Activated gamma-delta T cell treated with Interleukin-2 at 50 U/mL for 16 hours (primary cell): ENCODE results near the gene PIK3R6.
"Not testable (repeated sequence)": the region's sequence is repeated elsewhere in the genome, so short reads cannot be mapped to it uniquely, and the experiment has no call there.

ENCODE experiments used
- DNase-seq: peaks from one replicate; pipeline ENCODE4 v3.0.0-alpha.2; 2020

The PIK3R6 gene

DNA sequence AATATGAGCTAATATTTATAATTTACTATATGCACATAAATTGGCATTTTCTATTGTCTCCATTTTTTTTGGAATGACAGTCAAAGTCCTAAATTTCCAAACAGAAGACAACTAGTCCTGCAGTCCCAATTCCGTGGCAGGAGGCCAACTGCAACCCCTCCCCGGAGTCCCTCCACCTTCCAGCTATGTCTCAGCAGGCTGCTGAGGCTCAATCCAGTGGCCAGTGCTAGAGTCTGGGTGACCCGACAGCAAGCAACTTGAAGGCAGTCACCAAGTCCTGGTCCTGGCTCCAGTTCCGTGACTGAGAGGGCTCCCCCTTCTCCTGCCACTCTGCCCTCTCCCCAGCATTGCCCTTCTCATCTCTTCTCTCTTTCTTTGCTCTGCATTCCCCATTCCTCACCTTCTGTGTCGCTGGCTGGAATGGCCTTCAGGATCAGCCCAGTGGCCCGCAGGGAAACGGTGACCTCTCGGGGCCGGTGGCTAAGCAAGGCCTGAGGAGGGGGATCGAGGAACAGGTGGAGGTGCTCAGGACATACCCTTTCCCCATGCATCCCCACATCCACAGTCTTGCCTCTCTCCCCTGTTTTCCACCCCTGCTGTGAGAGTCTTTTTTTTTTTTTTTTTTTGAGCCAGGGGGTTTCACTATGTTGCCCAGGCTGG is 45.9 kb downstream of the PIK3R6 start:
- no peak for DNase-seq

DNA sequence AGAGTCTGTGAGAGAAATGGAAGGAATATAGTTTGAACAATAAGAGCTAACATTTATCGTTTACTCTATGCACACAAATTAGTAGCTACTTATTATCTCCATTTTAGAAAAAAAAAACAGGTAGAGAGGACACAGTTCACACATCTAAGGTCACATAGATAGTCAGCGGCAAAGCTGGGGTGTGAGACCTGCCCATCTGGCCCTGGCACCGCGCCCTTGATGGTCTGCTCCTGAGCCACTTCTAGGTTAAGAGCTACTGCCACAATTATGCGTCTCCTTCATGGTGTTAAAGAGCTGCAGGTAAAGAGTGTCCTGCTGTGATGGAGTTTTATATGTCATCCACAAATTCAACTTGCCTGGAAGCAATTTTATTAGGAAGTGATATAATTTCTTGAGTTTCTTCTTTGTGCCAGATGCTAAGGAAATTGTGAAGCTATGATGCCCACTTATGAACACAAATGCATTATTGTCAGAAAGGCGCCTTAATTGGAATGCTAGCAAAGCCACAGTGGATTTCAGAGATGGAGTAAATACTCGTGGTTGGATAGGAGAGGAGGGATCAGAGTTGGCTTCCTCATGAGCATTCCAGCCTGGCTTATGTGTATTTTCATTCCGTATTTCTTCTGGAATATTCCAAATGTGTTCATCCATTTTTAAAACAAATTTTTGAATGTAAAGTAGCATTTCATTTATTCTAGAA is 47.0 kb downstream of the PIK3R6 start:
- no peak for DNase-seq

DNA sequence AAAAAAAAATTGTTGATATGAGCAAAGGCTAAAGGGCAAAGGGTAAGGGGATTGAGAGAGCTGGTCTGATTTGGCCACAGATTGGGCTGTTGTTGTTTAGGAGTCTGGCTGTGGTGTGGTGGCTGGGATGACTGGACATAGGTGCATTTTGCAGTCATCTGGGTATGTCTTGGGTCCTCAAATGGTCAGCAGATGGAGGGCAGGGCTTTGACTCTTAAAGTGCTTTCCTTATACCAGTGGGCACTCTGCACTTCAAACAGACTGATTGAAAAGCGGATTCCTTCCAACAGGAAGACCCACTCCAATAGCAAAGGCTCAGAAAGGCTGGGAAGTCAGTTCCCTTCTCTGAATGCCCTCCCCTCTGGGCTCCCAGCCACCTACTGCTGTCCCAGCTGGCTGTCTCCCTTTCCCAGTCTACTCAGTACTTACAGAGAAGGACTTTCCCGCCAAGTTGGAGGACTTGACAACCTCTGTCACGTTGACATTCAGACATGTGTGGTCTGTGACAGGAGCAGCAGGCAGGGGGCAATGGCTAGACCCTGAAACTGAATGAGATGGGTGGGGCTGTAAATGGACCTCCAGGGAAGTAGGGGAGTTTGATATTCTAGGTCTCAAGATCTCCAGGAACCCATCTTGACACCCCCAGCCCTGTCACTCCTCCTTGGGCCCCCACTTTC is 48.7 kb downstream of the PIK3R6 start:
- no peak for DNase-seq

DNA sequence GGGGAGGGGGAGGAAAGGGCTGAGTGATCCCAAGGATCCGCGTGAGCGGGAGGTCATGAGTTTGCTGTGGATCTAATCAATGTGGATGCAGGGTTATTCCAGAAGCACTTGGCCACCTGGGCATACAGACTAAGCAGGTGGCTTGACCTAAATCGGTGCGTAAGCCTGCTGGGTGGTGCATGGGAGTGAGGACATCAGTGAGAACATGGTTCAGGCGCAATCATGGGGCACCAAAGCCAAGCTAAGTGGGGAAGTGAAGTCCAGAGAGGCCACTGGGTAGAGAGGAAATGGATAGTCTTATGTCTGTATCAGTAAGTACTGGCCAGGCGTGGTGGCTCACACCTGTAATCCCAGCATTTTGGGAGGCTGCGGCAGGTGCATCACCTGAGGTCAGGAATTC is 49.4 kb downstream of the PIK3R6 start:
- no peak for DNase-seq

DNA sequence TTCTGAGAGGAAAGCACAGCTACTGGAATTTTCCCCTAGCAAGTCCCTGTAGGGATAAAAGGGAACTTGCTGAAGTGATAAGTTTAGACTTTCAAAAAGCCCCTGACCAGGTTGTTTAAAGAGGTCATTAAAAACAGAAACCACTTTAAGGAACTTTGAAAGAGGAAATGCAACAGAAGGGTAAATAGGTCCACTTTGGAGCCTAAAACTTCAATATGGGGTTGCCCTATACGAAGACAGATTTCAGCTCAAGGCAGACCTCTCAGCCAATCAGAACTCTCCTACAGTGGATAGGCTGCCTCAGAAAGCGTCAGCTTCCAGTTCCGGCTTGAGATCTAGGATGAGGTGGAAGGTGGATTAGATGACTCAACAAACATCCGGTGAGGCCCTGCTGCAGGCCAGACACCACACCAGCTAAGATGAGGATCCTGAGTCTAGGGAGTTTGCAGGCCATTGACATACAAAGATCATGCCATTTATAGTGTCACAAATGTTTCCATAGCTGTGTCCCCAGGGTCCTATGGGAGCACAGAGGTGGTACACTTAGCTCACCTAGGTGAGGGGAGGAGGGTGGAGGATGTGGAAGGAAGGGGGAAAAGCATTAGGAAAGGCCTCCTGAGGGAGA is 60.4 kb downstream of the PIK3R6 start:
- no peak for DNase-seq

DNA sequence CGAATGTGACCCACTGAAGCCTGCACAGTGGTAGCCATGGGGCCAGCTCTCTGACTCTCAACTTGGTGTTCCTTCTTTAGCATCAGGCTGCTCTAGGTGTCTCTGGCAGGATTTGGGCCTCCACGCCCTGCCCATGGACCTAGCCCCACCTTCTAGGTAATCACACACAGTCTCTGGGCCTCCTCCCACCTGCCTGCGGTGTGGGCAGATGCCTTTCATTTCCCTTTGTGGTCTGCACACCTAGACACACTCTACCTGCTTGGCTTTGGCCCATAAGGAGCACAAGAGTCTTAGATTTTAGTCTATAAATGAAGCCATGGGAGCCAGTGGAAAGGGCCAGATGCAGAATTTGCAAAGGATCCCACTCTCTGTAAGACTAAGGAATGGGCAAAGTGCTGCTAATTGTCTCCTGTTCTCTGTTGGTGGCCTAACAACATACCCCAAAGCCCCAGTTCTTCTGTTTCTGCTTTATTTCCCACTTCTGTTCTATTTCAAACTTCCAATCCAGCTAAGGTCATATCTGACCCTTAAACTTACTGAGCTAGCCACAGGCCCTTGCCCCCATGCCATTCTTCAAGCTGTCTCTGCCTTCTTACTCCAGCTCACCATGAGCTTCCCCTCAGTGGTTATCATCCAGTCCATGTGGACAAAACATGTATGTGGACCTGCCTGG is 61.1 kb downstream of the PIK3R6 start:
- DNase-seq, result no peak

DNA sequence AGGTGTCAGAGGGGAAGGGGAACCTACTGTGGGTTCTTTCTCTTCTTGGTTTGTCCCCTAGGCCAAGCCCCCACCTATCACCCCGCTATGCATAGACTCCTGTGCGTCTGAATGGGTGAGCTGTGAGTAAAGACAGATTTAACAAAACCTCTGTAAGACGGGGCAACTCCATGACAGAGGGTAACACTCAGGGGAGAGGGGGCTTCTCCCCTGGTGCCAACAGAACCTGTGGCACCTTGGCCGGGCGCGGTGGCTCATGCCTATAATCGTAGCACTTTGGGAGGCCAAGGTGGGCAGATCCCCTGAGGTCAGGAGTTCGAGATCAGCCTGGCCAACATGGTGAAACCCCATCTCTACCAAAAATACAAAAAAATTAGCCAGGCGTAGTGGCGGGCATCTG is 62.1 kb downstream of the PIK3R6 start:
- DNase-seq, result not testable (repeated sequence)

DNA sequence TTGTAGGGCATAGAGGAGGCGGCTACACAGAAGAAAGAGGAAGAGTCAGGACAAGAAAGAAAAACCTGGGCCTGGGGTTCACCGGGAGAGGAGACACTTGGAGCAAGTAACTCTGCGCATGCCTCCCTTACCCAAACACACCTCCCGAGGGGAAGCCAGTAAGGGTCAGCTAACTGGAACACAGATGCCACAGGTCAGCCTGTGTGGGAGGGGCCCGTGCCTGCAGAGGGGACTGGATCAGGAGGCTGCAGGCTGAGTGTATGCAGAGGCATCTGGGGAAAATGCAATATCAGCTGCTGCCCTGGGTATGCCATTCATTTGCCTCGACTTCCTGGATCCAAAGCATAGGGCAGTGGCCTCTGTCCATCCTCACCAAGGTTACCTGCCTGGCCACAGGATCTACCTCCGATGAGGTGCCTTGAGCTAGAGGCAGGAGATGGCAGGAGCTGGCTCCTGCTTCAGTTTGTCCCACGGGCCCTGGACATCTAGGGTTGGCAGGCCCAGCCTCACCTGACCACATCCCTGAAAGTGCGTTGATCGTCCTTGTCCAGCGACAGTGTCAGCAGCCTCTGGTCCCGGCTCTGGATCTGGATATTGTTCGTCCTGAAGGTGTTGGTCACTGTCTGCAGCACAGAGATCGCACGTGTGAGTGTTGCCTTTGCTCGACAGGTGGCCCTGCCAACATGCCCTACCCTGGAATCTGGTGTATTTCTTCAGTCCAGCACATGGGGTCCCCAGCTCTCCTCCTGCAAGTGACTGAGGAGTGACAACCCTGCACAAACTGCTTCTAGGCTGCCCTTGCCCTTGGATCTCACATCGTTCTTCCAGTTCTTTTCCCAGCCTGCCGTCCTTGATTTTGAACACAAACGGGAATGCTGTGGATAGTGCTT is 63.7 kb downstream of the PIK3R6 start:
- no peak for DNase-seq

DNA sequence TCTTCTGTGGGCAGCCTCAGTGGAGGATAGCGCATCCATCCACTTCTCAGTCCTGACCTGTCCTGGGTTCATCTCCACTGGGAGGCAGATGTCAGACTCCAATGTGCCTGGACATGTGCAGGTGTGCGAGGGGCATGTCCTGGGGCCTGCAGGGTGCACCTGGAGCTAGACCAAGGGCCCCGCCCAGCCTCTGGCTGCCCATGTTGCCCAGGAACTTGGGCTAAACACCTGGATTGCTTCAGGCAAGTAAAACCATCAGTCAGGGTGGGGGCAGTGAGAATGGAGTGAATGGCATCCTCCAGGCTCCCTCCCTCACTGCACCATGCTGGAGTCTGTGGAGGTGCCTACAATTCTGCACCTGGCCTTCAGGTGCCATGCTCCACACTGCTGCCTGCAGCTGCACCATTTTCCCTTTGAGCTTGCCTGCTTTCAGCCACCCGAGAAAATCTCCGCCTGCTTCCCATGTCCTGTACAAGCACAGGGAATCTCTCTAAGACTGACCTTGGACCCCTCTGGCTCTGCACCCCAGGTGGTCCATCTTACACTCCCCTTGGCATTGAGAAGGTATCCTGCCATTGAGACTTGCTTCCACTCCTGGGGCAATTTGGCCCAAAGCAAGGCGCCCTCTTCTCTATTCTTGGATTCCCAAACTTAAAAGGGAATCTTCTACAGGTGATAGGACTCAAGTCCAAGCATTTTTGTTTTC is 66.2 kb downstream of the PIK3R6 start:
- DNase-seq, result no peak

DNA sequence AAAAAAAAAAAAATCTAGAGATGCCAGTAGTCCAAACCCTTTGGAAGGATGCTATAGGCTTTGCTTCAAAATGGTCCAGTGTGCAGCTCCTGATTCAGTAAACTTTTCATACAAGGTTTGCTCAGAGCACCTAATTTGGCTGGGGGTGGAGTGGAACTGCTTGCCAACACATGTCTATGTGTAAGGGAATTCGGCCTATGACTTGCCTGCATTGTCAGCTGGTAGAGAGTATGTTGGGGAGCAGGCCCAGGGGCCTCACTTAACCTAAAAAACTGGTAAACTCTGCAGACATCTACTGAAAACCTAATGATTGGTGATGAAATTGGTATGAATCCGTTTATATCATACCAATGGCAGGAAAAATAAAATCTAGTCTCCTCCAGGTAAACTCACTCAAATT is 66.8 kb downstream of the PIK3R6 start:
- no peak for DNase-seq

DNA sequence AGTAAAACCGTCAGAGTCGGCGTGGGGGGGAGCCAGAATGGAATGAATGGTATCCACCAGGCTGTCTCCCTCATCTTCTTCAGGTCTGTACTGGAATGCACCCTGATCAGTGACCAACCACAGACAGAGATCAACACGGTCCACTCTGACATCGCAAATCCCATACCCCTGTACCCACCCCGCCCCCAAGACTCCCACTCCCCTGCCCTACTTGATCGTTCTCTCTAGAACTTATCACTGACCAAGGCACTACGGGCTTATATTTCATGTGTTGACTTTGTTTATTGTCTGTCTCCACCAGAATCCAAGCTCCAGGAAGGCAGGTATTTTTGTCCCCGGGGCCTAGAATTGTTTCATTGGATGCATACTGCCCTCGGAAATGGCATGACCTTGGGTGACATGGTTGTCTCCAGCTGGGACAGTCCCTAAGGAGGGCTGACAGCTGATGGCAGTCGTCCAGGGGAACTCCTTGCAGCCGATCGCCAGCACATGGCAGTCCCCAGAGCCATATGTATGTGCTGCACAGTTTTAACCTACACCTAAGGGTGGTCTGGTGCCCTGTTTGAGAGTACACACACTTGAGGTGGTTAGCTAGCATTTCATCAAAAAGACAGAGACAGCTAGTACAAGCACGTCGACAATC is 67.8 kb downstream of the PIK3R6 start:
- no peak for DNase-seq

DNA sequence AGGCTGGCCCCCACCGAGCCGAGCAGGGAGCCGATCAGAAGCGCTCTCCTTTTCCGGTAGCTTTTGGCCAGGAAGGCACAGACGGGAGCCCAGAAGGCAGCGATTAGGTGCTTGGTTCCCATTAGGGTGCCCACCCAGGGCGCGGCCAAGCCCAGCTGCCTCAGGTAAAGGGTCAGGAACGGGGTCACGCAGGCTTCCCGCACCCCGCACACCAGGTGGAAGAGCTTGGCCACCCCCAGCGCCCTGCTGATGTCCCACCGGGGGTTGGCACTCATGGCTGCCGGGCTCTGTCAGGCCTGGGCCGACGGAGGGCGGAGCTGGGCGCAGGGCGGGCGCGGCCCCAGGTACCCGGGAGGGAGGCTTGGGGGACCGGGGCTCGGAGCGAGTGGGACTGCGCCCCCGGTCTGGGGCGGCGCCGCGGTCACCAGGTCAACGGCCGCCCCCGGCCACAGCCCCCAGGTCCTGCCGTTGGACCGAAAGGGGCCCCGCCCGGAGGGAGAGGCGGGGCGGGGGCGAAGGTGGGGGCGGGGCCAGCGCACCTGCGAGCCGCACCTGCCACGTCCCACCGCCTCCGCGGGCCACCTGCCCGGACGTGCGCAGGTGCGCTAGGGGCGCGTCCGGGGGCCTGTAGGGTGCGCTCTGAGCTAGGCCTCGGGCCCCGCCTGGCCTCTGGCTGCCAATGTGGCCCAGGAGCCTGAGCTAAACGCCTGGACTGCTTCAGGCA is 68.5 kb downstream of the PIK3R6 start, which contains the start of gene MFSD6L:
MFSD6L (minus strand) TSS at position 520 of the 724 bp plus-strand sequence; CDS start at position 275, 245 bp downstream.
- DNase-seq, result no peak

DNA sequence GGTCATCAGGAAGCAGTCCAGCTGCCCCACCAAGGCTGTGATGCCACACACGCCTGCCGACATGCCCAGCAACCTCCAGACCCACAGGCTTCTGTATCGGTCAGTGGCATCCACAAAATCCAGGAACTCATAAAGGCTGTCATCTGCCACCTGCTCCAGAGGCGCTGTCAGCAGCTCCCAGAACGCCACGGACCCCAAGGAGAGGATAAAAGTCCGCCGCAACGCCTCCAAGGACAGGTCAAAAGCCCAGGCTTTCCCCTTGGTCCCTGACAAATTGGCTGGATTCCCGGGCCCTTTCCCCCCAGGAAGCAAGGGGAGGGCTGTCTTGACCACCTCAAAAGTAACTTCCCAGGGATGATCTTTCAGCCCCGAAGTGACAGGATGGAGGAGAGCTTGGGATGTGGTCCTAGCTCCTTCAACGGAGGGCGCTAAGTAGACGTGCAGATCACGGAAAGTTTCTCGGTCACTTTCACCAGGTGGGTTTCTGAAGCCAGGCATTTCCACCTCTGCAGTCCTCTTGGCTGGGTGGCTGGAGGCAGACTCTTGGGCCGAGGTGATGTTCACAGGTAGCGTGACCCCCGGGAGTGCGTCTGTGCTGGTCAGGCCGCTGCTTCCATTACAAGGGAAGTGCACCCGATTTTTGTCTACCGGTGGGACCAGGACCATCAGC is 69.2 kb downstream of the PIK3R6 start:
- DNase-seq, result no peak

DNA sequence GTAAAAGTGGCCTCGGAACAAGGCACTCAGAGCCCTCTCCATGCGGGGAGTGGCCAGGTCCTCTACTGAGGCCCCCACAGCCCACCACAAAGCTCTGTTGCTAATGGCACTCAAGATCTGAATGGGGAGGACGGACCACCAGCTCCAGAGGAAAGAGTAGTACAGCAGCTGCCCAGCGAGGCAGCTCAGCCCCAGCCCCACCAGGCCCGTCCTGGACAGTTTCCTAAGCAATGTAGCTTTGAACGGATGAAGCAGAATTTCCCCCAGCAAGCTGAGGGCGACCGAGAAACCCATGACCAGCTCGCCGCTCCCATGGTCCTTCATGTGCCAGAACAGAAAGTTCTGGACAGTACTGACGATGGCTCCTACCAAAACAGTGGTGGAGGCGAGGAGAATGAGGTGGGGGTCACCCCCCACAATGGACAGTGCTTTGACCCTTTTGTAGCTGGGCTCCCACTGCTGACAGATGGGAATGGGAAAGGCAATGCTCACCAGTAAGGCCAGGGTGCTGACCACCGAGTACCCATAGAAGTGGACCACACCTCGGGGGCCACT is 69.8 kb downstream of the PIK3R6 start:
- DNase-seq, result no peak

DNA sequence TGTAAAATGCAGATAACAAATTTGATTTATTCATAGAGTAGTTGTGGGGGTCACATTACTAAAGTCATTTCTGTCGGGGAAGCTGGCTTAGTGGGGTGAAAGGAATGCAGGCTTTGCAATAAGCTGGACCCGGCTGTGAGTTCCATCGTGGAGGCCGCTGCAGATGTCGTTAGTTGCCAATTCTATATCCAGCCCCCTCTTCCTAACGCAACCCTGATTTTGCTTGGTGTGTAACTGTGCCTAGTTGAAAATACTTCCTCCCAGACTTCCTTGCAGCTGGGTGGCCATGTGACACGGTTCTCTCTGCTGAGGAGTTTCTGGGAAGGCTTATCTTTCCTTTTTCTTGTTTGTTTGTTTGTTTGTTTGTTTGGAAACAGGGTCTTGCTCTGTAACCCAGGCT is 72.8 kb downstream of the PIK3R6 start:
- no peak for DNase-seq

DNA sequence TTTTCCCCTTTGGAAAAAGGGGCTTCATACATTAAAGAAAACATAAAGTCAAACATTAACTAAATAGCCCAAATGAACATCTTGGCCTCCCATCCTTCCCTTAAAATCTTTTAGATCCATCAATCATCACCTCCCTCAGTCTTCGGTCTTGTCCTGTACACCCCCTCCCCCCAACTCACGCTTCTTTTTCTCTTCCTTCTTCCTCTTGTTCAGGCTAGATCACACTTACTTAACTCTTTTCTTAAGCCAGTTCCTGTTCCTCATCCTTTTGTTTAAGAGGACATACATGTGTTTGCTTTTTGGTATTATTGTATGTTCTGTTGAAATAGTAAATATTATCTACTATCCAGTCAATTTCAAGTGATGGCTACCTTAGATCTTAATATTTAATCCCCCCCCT is 73.8 kb downstream of the PIK3R6 start:
- DNase-seq, result no peak

DNA sequence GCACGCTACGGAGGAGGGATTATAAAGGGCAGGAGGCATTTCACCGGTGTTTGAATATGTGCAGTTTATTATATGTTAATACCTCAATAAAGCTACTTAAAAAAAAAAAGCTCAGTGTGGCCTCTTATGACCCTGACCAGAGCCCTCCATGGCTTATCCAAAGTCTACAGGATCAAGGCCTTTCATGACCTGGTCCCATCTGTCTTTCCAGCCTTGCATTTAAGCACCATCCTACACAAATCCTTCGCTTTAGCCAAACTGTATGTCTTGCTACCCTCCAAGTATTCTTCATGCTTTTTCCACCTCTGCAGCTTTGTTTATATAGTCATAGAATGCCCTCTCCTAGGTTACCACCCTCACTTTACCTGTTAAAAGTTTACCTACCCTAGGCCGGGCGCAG is 74.8 kb downstream of the PIK3R6 start:
- DNase-seq, result no peak

DNA sequence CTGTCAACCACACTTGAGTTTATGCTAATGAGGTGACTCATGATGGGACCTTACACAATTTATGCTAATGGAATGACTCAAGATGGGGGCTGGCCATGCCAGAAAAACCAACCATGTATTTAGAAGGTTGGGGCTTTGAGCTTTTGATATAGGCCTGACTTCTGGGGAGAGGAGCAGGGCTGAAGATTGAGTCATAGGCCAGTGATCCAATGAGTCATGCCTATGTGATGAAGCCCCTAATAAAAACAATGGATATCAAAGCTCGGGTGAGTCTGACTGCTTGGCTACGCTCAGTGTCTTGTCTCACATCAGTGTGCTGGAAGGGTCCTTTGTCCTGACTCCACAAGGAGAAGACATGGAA is 75.6 kb downstream of the PIK3R6 start:
- DNase-seq, result no peak

DNA sequence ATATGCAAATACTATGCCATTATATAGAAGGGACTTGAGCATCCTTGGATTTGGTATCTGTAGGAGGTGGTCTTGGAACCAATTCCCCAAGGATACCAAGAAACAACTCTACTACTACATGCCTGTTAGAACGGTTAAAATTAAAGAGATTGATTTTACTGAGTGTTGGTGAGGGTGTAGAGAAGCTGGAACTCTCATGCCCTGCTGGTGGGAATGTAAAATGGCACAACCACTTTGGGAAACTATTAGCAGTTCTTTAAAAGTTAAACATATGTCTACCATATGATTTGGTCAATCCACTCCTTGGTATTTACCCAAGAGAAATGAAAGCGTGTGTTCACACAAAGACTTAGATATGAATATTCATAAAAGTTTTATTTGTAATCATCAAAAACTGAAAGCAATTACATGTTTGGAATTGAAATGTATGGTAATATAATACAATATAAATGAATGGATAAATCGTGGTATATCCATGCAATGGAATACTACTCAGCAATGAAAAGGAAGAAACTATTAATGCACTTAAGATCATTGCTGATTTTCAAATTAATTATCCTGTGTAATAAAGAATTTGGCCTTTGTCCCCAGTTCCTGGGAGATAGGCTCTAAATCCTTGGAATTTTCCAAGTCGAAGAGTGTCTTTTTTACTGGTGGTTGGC is 76.1 kb downstream of the PIK3R6 start:
- DNase-seq, result no peak
